Pancreas (tissue), 10 donors: ENCODE measurements around the gene IPO7. TPM values are rescaled to one million over a fixed set of nuclear protein-coding genes. Genes with fewer than 3 reads are reported as not detected.
"Not testable (repeated sequence)": the region's sequence is repeated elsewhere in the genome, so short reads cannot be mapped to it uniquely, and the experiment has no call there.

Experiments
- ATAC-seq, 4 donors: fragments of 200-7000 bp; cut with Tn5 transposase; one replicate each; pipeline versions ENCODE4 v1.8.0 to v1.9.1; 2020; ENCODE audit warnings: mild to moderate bottlenecking in 4 of 4, moderate library complexity in 4 of 4
- DNase-seq, 6 donors: peaks; one replicate each; pipeline ENCODE4 v3.0.0-alpha.2; 2020
- FAIRE-seq: peaks from 2 replicates; lab custom pipeline; 2012; peaks lifted over from hg19 to GRCh38; lab: Jason Lieb, UNC
- H3K27ac ChIP-seq, 4 donors: fragments of 200-600 bp; sonication (generic); 1 replicate in 3 of 4; 2 replicates in 1 of 4; pipeline versions ENCODE4 v1.5.0 to v1.8.0; 2020
- H3K27me3 ChIP-seq, 4 donors: fragments of 200-600 bp; one replicate each; pipeline ENCODE4 v1.8.0; 2021
- H3K36me3 ChIP-seq, 3 donors: fragments of 200-600 bp; sonication (generic) in 1 of 3; one replicate each; pipeline versions ENCODE4 v1.5.0 to v1.8.0; 2020 to 2021
- H3K4me1 ChIP-seq, 3 donors: fragments of 200-600 bp; one replicate each; pipeline ENCODE4 v1.8.0; 2021
- H3K4me3 ChIP-seq, 4 donors: fragments of 200-600 bp; sonication (generic) in 2 of 4; one replicate each; pipeline versions ENCODE4 v1.5.0 to v1.8.0; 2020 to 2021
- H3K9me3 ChIP-seq, 4 donors: fragments of 200-600 bp; one replicate each; pipeline ENCODE4 v1.8.0; 2021
- WGBS, 2 donors: extraction: QIAGEN DNeasy Blood & Tissue Kit; methylation state at CpG; one replicate each; pipeline ENCODE4 v1.1.7; 2013; 5-methylcytosine and 5-hydroxymethylcytosine counted together
- intact Hi-C, 3 donors: fragments of 100-400 bp; cut with DNase I; formaldehyde crosslinking; loops; one replicate each; pipeline versions ENCODE4 v1.11.1 to v1.14.2; 2022
- polyA plus RNA-seq, 2 donors: library from polyadenylated mRNA; stranded (reverse); fragments of 200-250 nt; gene quantifications; one replicate each; pipeline ENCODE4 v1.2.3, GENCODE V29; 2013
- total RNA-seq, 6 donors: library from RNA; stranded (reverse); fragmentation: NEBNext Ultra II Directional in 4 of 6; extraction: Animal tissue kit (Norgen Biotek cat#: 25700) in 4 of 6; gene quantifications; one replicate each; pipeline versions ENCODE4 v1.2.1 to v1.2.4, GENCODE V29; 2021 to 2023
- TF ChIP-seq, protein P1 (sequence below), 4 donors: fragments of 200-600 bp; sonication (generic) in 3 of 4; IDR thresholded peaks; one replicate each; pipeline versions ENCODE4 v1.5.0 to v1.8.0; 2021; ENCODE audit warnings: antibody characterized with exemption in 4 of 4
- donor health status: healthy with polysubstance abuse.
- donor health status: DM: no; HTN: no; CAD: no; lungs with moderate emphysema.
- donor health status: DM: no; HTN: no; CAD: no.
- donor health status: control.
- donor health status: control.
- donor health status: Bipolar disorder and iron deficiency.
- donor health status: DM: yes; HTN: yes; CAD: no.
- donor health status: DM: no; HTN: no; CAD: no.
- donor health status: DM: no; HTN: no; CAD: no.
- donor health status: DM: yes; HTN: yes; CAD: no.

Gene IPO7
- total and polyA plus RNA-seq, 8 donors: 12.7 to 64.1 (median 42.9) TPM

DNA sequence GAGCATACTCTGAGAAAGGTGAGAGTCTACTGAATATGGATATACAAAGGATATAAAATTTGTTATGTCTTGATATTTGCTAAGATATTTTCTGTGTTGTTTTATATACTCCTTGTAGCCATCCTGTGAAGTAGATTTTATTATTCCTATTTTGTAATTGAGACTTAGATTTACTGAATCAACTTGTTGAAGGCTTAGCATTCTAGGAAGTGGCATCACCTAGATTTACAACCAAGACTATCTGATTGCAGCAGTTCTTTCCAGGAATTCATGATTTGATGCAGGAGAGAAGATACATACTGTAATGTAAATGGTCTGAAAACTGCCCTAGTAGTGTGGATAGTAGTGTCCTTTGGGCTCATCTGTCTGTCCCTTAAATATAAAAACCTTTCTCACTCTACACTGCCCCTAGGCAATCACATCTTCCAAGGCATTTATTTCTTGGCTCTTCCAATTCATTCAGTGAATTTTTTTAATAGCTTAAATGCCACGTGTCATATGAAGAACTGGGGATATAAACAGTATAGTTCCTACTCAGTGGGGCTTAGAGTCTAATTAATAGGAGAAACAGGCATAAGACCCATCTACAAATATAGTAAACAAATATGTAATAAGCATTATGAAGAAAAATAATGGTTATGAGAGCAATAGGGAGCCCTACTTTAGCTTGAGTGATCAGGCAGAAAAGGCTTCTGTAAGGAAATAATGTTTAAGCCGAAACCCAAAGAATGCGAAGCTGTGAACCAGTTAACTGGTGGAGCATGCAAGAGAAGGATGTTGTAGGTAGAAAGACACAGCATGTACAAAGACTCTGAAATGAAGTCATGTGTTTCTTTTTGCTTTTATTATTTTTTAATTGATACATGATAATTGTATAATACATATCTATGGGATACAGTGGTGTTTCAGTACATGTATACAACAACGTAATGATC is 13.6 kb downstream of the IPO7 start:
- Histone ChIP-seq H3K4me3 (no peak overlapping the region), H3K4me1 (no peaks in the 10 kb centered on the region), H3K9me3 (no peaks in the 10 kb centered on the region), H3K36me3 (no peaks in the 10 kb centered on the region), H3K27me3 (no peaks in the 10 kb centered on the region), H3K27ac (no peak overlapping the region)
- WGBS, 2 donors: 81 to 87% methylated on average over 4 of the region's 4 CpGs
- no peak for FAIRE-seq
- no peak for DNase-seq
- ATAC-seq: no peak
- intact Hi-C loops: loop anchor here in 1 of 3 donors (10.0 kb wide), 1 partner anchor 57 kb away; no protein-coding TSS in a partner anchor
- TF ChIP-seq, protein P1, sequence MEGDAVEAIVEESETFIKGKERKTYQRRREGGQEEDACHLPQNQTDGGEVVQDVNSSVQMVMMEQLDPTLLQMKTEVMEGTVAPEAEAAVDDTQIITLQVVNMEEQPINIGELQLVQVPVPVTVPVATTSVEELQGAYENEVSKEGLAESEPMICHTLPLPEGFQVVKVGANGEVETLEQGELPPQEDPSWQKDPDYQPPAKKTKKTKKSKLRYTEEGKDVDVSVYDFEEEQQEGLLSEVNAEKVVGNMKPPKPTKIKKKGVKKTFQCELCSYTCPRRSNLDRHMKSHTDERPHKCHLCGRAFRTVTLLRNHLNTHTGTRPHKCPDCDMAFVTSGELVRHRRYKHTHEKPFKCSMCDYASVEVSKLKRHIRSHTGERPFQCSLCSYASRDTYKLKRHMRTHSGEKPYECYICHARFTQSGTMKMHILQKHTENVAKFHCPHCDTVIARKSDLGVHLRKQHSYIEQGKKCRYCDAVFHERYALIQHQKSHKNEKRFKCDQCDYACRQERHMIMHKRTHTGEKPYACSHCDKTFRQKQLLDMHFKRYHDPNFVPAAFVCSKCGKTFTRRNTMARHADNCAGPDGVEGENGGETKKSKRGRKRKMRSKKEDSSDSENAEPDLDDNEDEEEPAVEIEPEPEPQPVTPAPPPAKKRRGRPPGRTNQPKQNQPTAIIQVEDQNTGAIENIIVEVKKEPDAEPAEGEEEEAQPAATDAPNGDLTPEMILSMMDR (IDR thresholded peaks at IDR 0.05): no peak

DNA sequence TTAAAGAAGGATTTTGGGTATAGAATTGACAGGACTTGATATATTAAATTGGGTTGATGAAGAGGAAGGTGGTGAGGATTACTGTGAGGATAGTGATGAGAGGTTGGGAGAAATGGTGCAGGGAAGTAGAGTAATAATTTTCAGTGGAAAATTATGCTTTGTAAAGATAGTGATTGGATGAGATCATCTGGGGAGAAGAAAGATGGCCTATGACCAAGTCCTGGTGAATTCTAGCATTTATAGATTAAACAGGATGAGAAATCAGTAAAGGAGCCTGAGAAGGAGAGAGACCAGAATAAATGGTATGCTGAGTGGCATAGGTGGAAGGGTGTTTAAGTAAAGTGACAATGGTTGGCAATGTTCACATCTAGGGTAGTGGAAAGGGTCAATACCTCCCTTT is 15.0 kb downstream of the IPO7 start:
- H3K27me3 ChIP-seq: no peaks in the 10 kb centered on the region
- H3K36me3 ChIP-seq: no peaks in the 10 kb centered on the region
- H3K27ac ChIP-seq: no peak overlapping the region
- no peak for FAIRE-seq
- no peak for ATAC-seq
- intact Hi-C loops: loop anchor here in 1 of 3 donors (10.0 kb wide), 1 partner anchor 55 kb away; no protein-coding TSS in a partner anchor
- DNase-seq: no peak
- no peak overlapping the region for H3K4me3 ChIP-seq
- TF ChIP-seq, protein P1 (IDR thresholded peaks at IDR 0.05): no peak
- no peaks in the 10 kb centered on the region for H3K9me3 ChIP-seq
- no peaks in the 10 kb centered on the region for H3K4me1 ChIP-seq

DNA sequence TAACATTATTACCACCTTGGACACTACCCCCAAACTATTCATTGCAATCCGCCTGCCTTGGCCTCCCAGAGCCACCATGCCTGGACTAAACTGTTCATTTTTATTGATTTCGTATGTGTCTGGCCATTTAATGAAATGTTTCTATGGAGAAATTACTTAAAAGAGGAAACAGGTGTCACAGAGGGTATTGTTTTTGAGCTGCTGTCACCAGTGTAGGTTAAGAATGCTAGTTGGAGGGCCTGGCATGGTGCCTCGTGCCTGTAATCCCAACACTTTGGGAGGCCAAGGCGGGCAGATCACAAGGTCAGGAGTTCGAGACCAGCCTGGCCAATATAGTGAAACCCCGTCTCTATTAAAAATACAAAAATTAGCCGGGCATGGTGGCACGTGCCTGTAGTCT is 17.4 kb downstream of the IPO7 start:
- DNase-seq, H3K9me3 ChIP-seq, intact Hi-C loops, FAIRE-seq, H3K27ac ChIP-seq, H3K4me3 ChIP-seq, H3K36me3 ChIP-seq, ATAC-seq, H3K4me1 ChIP-seq, H3K27me3 ChIP-seq: not testable (repeated sequence)
- WGBS, 2 donors: 75 to 81% methylated on average over 8 of the region's 8 CpGs

DNA sequence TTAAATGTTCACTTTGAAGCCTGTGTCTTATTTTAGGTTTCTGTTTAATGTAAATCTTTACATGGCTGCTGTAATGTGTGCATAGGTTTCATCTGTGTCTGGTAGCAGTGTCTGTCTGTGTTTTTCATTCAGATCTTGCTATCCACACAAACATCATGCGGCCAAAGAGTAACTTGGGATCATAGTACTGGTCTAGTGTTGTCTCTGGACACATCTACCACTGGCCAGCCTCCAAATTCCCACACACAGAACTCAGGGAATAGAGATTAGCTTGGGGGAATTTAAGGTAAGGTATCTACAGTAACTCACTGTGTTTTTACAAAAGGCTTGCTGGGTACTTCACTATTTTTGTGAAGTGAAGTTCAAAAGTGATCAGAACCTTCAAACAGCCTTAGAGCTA is 44.3 kb downstream of the IPO7 start:
- H3K4me3 ChIP-seq: no peak overlapping the region
- DNase-seq: no peak
- no peaks in the 10 kb centered on the region for H3K27me3 ChIP-seq
- intact Hi-C loops: no loop called here
- H3K27ac ChIP-seq: no peak overlapping the region
- no peaks in the 10 kb centered on the region for H3K9me3 ChIP-seq
- ATAC-seq: no peak
- H3K36me3 ChIP-seq: peaks cover 0 to 63% (median 33%) of the 10 kb centered on the region in 3 donors
- no peak for FAIRE-seq
- H3K4me1 ChIP-seq: no peaks in the 10 kb centered on the region
- WGBS, 2 donors: 32 to 42% methylated on average over 1 of the region's 1 CpG
- TF ChIP-seq, protein P1 (IDR thresholded peaks at IDR 0.05): no peak

DNA sequence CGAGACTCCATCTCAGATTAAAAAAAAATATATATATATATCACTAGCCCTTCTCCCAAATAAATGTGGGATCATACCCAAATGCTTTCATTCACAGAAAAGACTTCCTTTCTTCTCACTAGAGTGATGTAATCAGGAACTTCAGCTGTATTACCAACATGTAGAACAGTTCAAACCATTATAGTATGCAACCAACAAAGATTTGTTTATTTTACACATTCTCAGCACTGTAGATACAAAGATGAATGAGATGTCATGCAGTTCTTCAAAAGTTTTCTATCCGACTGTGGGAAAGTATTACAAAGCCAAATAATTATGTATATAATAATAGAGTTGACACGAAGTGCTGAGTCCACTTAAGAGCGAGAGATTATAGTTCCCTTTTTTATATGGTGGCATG is 54.2 kb downstream of the IPO7 start:
- FAIRE-seq (no peak), DNase-seq (no peak), ATAC-seq (no peak)
- 85 to 87% methylated on average over 4 of the region's 4 CpGs for WGBS, 2 donors
- no peak overlapping the region for H3K27ac ChIP-seq
- no peaks in the 10 kb centered on the region for H3K9me3 ChIP-seq
- no peaks in the 10 kb centered on the region for H3K27me3 ChIP-seq
- H3K4me3 ChIP-seq: no peak overlapping the region
- peaks cover 14 to 72% (median 37%) of the 10 kb centered on the region in 3 donors for H3K36me3 ChIP-seq
- TF ChIP-seq, protein P1 (IDR thresholded peaks at IDR 0.05): no peak
- intact Hi-C loops: no loop called here
- H3K4me1 ChIP-seq: no peaks in the 10 kb centered on the region
